Endometrium (tissue), 2 donors: ENCODE data around the gene GALNT2.

Experiments used
- FAIRE-seq: peaks from 2 replicates; lab custom pipeline; 2012; peaks lifted over from hg19 to GRCh38; lab: Jason Lieb, UNC
- donor health status: control.
- donor health status: control.

Gene GALNT2

GRCh38 chr1:230188826-230189225 lies 121.8 kb downstream of the GALNT2 start:
- no peak for FAIRE-seq

- no peak for FAIRE-seq
Observed at GRCh38 chr1:230189341-230189740, 122.3 kb downstream of the GALNT2 start.

- FAIRE-seq, result no peak
Observed at GRCh38 chr1:230189824-230190223, 122.8 kb downstream of the GALNT2 start.

- FAIRE-seq, result no peak
Observed at GRCh38 chr1:230191079-230191804, 124.2 kb downstream of the GALNT2 start.

- no peak for FAIRE-seq
Observed at GRCh38 chr1:230191855-230192254, 124.8 kb downstream of the GALNT2 start.

- no peak for FAIRE-seq
Observed at GRCh38 chr1:230194525-230194924, 127.5 kb downstream of the GALNT2 start.

GRCh38 chr1:230195199-230195598 lies 128.2 kb downstream of the GALNT2 start:
- FAIRE-seq, result no peak

GRCh38 chr1:230196077-230196476 lies 129.0 kb downstream of the GALNT2 start:
- no peak for FAIRE-seq

- no peak for FAIRE-seq
Observed at GRCh38 chr1:230197644-230198567, 130.9 kb downstream of the GALNT2 start.

GRCh38 chr1:230199034-230199433 lies 132.0 kb downstream of the GALNT2 start:
- no peak for FAIRE-seq

- no peak for FAIRE-seq
Observed at GRCh38 chr1:230199554-230199953, 132.5 kb downstream of the GALNT2 start.

GRCh38 chr1:230200276-230200675 lies 133.2 kb downstream of the GALNT2 start:
- FAIRE-seq, result no peak

- no peak for FAIRE-seq
Observed at GRCh38 chr1:230201445-230201844, 134.4 kb downstream of the GALNT2 start.

- no peak for FAIRE-seq
Observed at GRCh38 chr1:230204842-230205241, 137.8 kb downstream of the GALNT2 start.

- no peak for FAIRE-seq
Observed at GRCh38 chr1:230205719-230206198, 138.7 kb downstream of the GALNT2 start.

GRCh38 chr1:230206207-230206606 lies 139.2 kb downstream of the GALNT2 start:
- FAIRE-seq, result no peak

GRCh38 chr1:230206976-230207375 lies 139.9 kb downstream of the GALNT2 start:
- no peak for FAIRE-seq

GRCh38 chr1:230207598-230207997 lies 140.6 kb downstream of the GALNT2 start:
- FAIRE-seq, result no peak

GRCh38 chr1:230208619-230209261 lies 141.7 kb downstream of the GALNT2 start:
- FAIRE-seq, result no peak

- FAIRE-seq, result no peak
Observed at GRCh38 chr1:230210326-230210980, 143.4 kb downstream of the GALNT2 start.

GRCh38 chr1:230210981-230211336 lies 143.9 kb downstream of the GALNT2 start:
- FAIRE-seq, result no peak
